NCI-H146 (cell line): ENCODE data around the gene TLCD3B.
"Not testable (repeated sequence)": the region's sequence is repeated elsewhere in the genome, so short reads cannot be mapped to it uniquely, and the experiment has no call there.

Experiments
- DNase-seq: peaks from one replicate; lab custom pipeline; 2025; lab: John Stamatoyannopoulos, UW

Gene TLCD3B

GRCh38 chr16:30025574-30025973, 5.5 kb downstream of the TLCD3B start:
- no peak for DNase-seq

- no peak for DNase-seq
These were observed 5.9 kb downstream of the TLCD3B start for GRCh38 chr16:30025156-30025555.

- no peak for DNase-seq
These were observed 6.6 kb downstream of the TLCD3B start for GRCh38 chr16:30024451-30024850.

- DNase-seq: no peak
These were observed 7.5 kb downstream of the TLCD3B start for GRCh38 chr16:30023586-30023985.

- DNase-seq: no peak
These were observed 8.2 kb downstream of the TLCD3B start, which contains the start of gene C16orf92 for GRCh38 chr16:30022887-30023286. TSS of gene C16orf92 (plus strand) at chr16:30023198. CDS start at chr16:30023341, 143 bp downstream.

- peak; percentile 73 for DNase-seq
These were observed 12.3 kb downstream of the TLCD3B start for GRCh38 chr16:30018731-30019158.

- not testable (repeated sequence) for DNase-seq
These were observed 13.1 kb downstream of the TLCD3B start for GRCh38 chr16:30017937-30018336.

GRCh38 chr16:30017277-30017656, 13.8 kb downstream of the TLCD3B start:
- DNase-seq: no peak

- no peak for DNase-seq
These were observed 14.4 kb downstream of the TLCD3B start for GRCh38 chr16:30016555-30017276.

- DNase-seq: not testable (repeated sequence)
These were observed 15.6 kb downstream of the TLCD3B start for GRCh38 chr16:30015450-30015849.

GRCh38 chr16:30012598-30012997, 18.5 kb downstream of the TLCD3B start:
- DNase-seq: not testable (repeated sequence)

GRCh38 chr16:30011714-30012504, 19.2 kb downstream of the TLCD3B start:
- no peak for DNase-seq

GRCh38 chr16:30010844-30011713, 20.0 kb downstream of the TLCD3B start, which contains the start of gene DOC2A:
TSS of gene DOC2A (minus strand) at chr16:30011027. CDS start at chr16:30010222, 805 bp downstream.
- DNase-seq: peak; percentile 78

- no peak for DNase-seq
These were observed 20.9 kb downstream of the TLCD3B start for GRCh38 chr16:30009990-30010843.

GRCh38 chr16:30009085-30009862, 21.8 kb downstream of the TLCD3B start:
- DNase-seq: no peak

GRCh38 chr16:30007378-30007895, 23.6 kb downstream of the TLCD3B start:
- DNase-seq: no peak

- DNase-seq: no peak
These were observed 24.3 kb downstream of the TLCD3B start for GRCh38 chr16:30006659-30007377.

- no peak for DNase-seq
These were observed 25.0 kb downstream of the TLCD3B start for GRCh38 chr16:30006095-30006473.

- DNase-seq: peak; percentile 20
These were observed 25.6 kb downstream of the TLCD3B start for GRCh38 chr16:30005341-30006094.
